A549 treated with AZD2906 at 1 μM for 4 hours (cell line): ENCODE results near the gene UACA. TPM values are rescaled to one million over a fixed set of nuclear protein-coding genes. Genes with fewer than 3 reads are reported as not detected.

ENCODE experiments used
- total RNA-seq: library from RNA; stranded (reverse); fragments of 200-300 nt; extraction: Qiagen RNA extraction; gene quantifications from 5 replicates; pipeline ENCODE4 v1.2.3, GENCODE V29; 2022

UACA gene
- total RNA-seq = 24.8 to 32.9 TPM (median 30.8 TPM) in 5 replicates

GRCh38 chr15:70763120-70763949 is at the start of gene UACA:
UACA (minus strand) TSS chr15:70763558; CDS start chr15:70763407, 151 bp downstream.

Other genes starting within 250 kb of the UACA start
- 46.3 to 81.2 TPM (median 74.1 TPM) in 5 replicates for gene LARP6, start 90.6 kb upstream of the UACA start, total RNA-seq
- gene THAP10, start 128.9 kb upstream of the UACA start, total RNA-seq = 4.1 to 6.1 TPM (median 4.7 TPM) in 5 replicates
- 4.0 to 5.7 TPM (median 4.2 TPM) in 5 replicates for gene LRRC49, start 129.3 kb upstream of the UACA start, total RNA-seq